Transverse colon (tissue), 4 donors: Measurements from ENCODE around the gene DCAF8L2.

Source experiments
- EP300 ChIP-seq: sonication (generic); formaldehyde crosslinking; IDR thresholded peaks from one replicate; pipeline ENCODE4 v1.6.1; 2017; ENCODE audit warnings: antibody characterized with exemption, low read depth
- POLR2A ChIP-seq: fragments of 450-650 bp; IDR thresholded peaks from one replicate; pipeline ENCODE4 v1.6.1; 2016; ENCODE audit warnings: antibody characterized with exemption, mild to moderate bottlenecking, moderate library complexity
- POLR2AphosphoS5 ChIP-seq, 3 donors: sonication (generic); formaldehyde crosslinking; IDR thresholded peaks; one replicate each; pipeline ENCODE4 v1.6.1; 2016; ENCODE audit warnings: antibody characterized with exemption in 3 of 3
- TF ChIP-seq, protein P1 (sequence below), 5 experiments: fragments of 200-600 bp in 3 of 5; fragments of 450-650 bp in 2 of 5; sonication (generic) in 3 of 5; IDR thresholded peaks; 1 replicate in 2 of 5; 2 replicates in 3 of 5; pipeline ENCODE4 v1.5.1; 2016 to 2017; ENCODE audit warnings: antibody characterized with exemption in 5 of 5, inconsistent platforms in 3 of 5, mild to moderate bottlenecking in 2 of 5, moderate library complexity in 1 of 5

- no peak for TF ChIP-seq POLR2A
- TF ChIP-seq, protein P1, sequence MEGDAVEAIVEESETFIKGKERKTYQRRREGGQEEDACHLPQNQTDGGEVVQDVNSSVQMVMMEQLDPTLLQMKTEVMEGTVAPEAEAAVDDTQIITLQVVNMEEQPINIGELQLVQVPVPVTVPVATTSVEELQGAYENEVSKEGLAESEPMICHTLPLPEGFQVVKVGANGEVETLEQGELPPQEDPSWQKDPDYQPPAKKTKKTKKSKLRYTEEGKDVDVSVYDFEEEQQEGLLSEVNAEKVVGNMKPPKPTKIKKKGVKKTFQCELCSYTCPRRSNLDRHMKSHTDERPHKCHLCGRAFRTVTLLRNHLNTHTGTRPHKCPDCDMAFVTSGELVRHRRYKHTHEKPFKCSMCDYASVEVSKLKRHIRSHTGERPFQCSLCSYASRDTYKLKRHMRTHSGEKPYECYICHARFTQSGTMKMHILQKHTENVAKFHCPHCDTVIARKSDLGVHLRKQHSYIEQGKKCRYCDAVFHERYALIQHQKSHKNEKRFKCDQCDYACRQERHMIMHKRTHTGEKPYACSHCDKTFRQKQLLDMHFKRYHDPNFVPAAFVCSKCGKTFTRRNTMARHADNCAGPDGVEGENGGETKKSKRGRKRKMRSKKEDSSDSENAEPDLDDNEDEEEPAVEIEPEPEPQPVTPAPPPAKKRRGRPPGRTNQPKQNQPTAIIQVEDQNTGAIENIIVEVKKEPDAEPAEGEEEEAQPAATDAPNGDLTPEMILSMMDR (IDR thresholded peaks at IDR 0.05) = no peak
- TF ChIP-seq POLR2AphosphoS5 (IDR thresholded peaks at IDR 0.05) = no peak
- TF ChIP-seq EP300 = no peak
Observed at GRCh38 chrX:27775984-27776383, 185.8 kb downstream of the DCAF8L2 start.
